Activated CD8-positive, alpha-beta memory T cell treated with anti-CD3 and anti-CD28 coated beads for 36 hours (primary cell): ENCODE results near the gene DRG1. TPM values are rescaled to one million over a fixed set of nuclear protein-coding genes. Genes with fewer than 3 reads are reported as not detected.
"Not testable (repeated sequence)": the region's sequence is repeated elsewhere in the genome, so short reads cannot be mapped to it uniquely, and the experiment has no call there.

Experiments used
- CTCF ChIA-PET: fragments of 350-600 bp; sonication (Branson Sonifier 250); formaldehyde crosslinking; loops from one replicate; lab custom pipeline; 2021; ENCODE audit warnings: antibody characterized with exemption; lab: Charles Lee
- POLR2A ChIA-PET: fragments of 350-600 bp; sonication (Branson Sonifier 250); formaldehyde crosslinking; loops from one replicate; lab custom pipeline; 2021; ENCODE audit warnings: antibody characterized with exemption; lab: Charles Lee
- total RNA-seq, 2 experiments: library from RNA; stranded (reverse); gene quantifications; one replicate each; pipeline ENCODE4 v1.2.3, GENCODE V29; 2021

DRG1 gene
- total RNA-seq, result 100 to 1,000 TPM; 109 to 123 TPM

DNA sequence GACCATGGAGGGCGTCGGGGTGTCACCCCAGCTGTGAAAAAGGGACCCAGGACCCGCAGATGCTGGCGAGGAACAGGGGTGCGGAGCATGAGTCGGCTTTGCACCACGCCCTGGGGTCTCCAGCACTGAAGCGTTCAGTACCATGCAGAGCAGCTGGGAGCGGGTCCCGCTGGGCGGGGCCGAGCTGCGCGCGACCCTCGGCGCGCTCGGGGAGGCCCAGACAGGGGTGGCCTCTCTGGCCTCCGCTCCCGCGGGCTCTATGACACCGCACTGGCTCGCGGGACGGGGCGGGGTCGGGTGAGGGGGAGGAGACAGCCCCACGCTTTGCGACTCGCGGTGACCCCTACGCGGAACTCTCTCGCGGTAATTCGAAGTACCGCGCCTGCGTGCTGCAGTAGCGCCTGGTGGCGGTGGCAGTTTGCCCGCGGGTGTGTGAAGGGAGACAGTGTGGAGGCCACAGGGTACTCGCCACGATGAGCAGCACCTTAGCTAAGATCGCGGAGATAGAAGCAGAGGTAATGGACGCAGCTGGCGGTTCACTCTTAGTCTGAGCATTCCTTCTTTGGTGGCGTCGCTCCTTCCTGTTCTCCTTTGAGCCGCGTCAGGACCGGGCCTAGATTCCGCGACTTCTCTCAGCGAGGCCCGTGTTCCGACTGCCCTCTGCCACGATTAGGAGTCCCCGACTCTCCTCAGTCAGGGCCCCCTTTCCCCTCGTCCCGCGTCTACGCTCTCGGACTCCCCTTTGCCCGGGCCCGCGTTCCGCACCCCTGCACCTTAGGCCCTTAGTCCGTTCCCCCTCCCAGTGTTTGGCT, at the start of gene DRG1:
Gene DRG1 (plus strand): TSS at position 394 of the 812 bp plus-strand sequence. CDS start 80 bp downstream, at position 474.
- ChIA-PET CTCF (interaction anchor here (1.0 kb wide), 1 partner anchor 53 kb away, joined by 3 read pairs; no protein-coding TSS in a partner anchor), POLR2A (interaction anchor here (0.5 to 1.1 kb wide), 3 partner anchors 44 to 104 kb away, joined by 4 to 11 read pairs (median 7); partner anchors contain the start of gene PATZ1)

GRCh38 chr22:31349960-31350359, 49.4 kb upstream of the DRG1 start:
- ChIA-PET CTCF (interaction anchor here (0.5 kb wide), 1 partner anchor 61 kb away, joined by 4 read pairs; no protein-coding TSS in a partner anchor), POLR2A (no interaction called here)

DNA sequence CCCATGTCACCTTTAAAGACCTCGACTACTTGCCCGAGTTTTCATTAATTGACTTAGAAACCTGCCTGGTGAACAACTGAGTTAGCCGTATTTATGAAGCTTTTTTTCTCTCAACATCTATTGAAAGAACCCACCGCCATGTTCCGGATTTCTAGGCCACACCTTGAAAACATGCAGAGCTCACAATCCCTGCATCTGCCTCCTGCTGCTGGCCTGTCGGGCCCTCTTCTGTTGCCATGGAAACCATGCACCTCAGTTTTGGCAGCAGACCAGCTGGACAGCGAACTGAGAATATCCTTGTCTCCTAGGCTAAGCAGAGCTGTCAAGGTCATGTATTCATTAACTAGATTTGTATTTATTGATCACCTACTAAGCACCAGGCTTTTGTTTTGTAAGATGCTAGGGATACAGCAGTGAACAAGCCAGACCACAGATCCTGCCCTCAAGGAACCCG, 49.0 kb upstream of the DRG1 start:
- ChIA-PET CTCF (interaction anchor here (0.5 kb wide), 1 partner anchor 61 kb away, joined by 4 read pairs; no protein-coding TSS in a partner anchor), POLR2A (no interaction called here)

DNA sequence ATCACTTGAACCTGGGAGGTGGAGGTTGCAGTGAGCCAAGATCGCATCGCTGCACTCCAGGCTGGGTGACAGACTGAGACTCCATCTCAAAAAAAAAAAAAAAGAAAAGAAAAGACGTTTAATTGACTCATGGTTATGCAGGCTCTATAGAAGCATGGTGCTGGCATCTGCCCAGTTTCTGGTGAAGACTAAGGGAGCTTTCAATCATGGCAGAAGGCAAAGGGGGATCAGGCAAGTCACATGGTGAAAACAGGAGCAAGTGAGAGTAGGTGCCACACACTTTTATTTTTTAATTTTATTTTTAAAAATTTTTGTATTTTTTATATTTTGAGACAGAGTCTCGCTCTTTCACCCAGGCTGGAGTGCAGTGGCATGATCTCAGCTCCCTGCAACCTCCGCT, 44.9 kb upstream of the DRG1 start:
- ChIA-PET POLR2A (interaction anchor here (0.5 to 0.8 kb wide), 2 partner anchors 44 to 333 kb away, joined by 4 to 7 read pairs; partner anchors contain the start of gene DRG1), CTCF (no interaction called here)

GRCh38 chr22:31360029-31360428, 39.4 kb upstream of the DRG1 start:
- ChIA-PET POLR2A (no interaction called here), CTCF (no interaction called here)

- POLR2A ChIA-PET, result no interaction called here
- CTCF ChIA-PET, result no interaction called here
These were observed 37.7 kb upstream of the DRG1 start for GRCh38 chr22:31361743-31362142.

- POLR2A ChIA-PET, result no interaction called here
- CTCF ChIA-PET, result interaction anchor here (0.8 kb wide), 1 partner anchor 52 kb away, joined by 4 read pairs; no protein-coding TSS in a partner anchor
These were observed 35.4 kb upstream of the DRG1 start for GRCh38 chr22:31363885-31364465.

- POLR2A ChIA-PET, result no interaction called here
- CTCF ChIA-PET, result interaction anchor here (0.8 kb wide), 1 partner anchor 10 kb away, joined by 3 read pairs; no protein-coding TSS in a partner anchor
These were observed 32.0 kb upstream of the DRG1 start for GRCh38 chr22:31367426-31367825.

DNA sequence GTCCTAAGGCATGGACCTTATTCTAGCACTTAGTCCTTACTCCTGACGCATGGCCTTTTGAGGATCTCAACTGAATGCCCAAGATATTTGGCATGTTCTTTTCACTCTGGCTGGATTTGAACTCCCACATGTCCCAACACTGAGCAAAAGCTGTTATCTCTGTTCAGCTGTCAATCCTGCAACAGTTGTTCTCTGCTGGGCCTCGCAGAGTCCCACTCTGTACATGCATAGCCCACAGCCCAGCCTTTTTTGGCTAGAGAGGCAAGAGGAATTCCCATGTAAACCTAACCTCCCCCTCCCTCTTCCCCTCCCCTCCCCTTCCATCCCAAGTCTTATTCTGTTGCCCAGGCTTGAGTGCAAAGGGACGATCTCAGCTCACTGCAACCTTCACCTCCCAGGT, 21.8 kb upstream of the DRG1 start:
- POLR2A ChIA-PET, result no interaction called here
- CTCF ChIA-PET, result no interaction called here

DNA sequence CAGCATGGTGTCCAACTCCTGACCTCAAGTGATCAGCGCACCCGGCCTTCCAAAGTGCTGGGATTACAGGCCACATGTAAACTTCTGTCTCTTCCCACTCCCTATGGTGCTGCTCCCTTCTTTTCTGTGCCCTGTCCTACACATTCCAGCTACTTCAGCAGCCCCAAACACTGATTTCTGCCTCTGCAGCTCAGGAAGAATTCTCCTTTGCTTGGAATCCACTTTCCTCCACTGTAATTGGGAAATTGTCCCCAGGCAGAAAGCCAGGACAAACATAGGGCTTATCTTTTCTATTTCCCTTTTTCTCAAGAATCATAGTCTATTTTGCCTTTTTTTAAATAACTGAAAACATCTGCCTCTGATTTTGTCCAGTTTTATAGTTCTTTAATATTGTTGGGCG, 21.3 kb upstream of the DRG1 start:
- ChIA-PET CTCF (no interaction called here), POLR2A (interaction anchor here (0.7 kb wide), 1 partner anchor 23 kb away, joined by 4 read pairs; no protein-coding TSS in a partner anchor)

DNA sequence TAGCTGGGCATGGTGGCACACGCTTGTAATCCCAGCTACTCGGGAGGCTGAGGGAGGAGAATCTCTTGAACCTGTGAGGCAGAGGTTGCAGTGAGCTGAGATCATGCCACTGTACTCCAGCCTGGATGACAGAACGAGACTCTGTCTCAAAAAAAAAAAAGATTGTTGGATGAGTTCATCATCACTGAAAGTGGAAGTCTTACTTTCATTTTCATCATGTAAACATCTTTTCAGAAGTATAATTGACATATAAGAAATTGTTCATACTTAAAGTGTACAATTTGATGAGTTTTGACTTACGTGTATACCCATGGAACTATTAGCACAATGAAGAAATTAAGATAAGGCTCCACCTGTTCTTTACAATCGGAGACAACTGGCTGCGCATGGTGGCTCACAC, 20.8 kb upstream of the DRG1 start:
- CTCF ChIA-PET, result not testable (repeated sequence)
- POLR2A ChIA-PET, result interaction anchor here (0.7 kb wide), 1 partner anchor 22 kb away, joined by 4 read pairs; no protein-coding TSS in a partner anchor

DNA sequence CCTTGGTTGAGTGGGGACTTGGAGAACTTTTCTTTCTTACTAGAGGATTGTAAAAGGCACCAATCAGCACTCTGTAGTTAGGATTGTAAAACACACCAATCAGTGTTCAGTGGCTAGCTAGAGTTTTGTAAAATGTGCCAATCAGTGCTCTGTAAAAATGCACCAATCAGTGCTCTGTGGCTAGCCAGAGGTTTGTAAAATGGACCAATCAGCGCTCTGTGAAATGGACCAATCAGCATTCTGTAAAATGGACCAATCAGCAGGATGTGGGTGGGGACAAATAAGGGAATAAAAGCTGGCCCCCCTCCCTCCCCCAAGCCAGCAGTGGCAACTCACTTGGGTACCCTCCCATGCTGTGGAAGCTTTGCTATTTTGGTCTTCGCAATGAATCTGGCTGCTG, 5.5 kb upstream of the DRG1 start:
- POLR2A ChIA-PET, result no interaction called here
- CTCF ChIA-PET, result no interaction called here

- POLR2A ChIA-PET, result no interaction called here
- CTCF ChIA-PET, result no interaction called here
These were observed 5.1 kb upstream of the DRG1 start for GRCh38 chr22:31394326-31394725.

DNA sequence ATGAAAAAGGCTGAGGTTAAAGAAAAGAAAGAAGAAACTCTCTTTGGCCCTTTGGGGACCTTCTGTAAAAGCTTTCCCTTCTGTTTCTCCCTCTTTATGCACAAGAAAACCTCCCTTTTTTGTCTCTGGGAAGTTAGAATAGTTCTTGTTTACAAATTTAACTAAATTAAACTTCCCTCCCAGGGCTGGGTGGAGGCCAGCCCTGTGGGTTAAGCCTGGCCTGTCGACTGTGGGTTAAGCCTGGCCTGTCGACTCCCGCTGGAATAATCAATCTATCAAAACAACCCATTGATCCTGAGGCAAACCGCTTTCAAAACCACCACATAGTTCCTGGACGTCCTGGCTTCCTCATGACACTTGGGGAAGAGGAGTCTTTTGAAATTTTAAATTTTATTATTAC, 1.2 kb upstream of the DRG1 start:
- POLR2A ChIA-PET, result interaction anchor here (1.1 kb wide), 1 partner anchor 43 kb away, joined by 7 read pairs; no protein-coding TSS in a partner anchor
- CTCF ChIA-PET, result no interaction called here

- ChIA-PET POLR2A (interaction anchor here (0.6 to 0.7 kb wide), 2 partner anchors 173 to 198 kb away, joined by 3 read pairs; no protein-coding TSS in a partner anchor), CTCF (no interaction called here)
These were observed 606 bp downstream of the DRG1 start for GRCh38 chr22:31400023-31400397.

DNA sequence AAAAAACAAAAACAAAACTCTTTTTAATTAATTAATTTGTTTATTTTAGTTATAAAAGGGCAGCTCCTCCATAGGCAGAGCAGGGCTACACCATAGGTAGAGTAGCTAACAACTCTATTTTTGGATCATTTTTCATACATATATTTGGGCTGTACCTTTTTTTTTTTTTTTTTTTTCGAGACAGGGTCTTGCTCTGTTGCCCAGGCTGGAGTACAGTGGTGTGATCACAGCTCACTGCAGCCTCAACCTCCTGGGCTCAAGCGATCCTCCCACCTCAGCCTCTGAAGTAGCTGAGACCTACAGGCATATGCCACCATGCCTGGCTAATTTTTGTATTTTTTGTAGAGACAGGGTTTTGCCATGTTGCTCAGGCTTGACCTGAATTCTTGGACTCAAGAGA, 2.9 kb downstream of the DRG1 start:
- POLR2A ChIA-PET, result interaction anchor here (0.6 kb wide), 1 partner anchor 24 kb away, joined by 4 read pairs; no protein-coding TSS in a partner anchor
- CTCF ChIA-PET, result not testable (repeated sequence)

GRCh38 chr22:31425331-31426050, 26.1 kb downstream of the DRG1 start:
- CTCF ChIA-PET, result no interaction called here

DNA sequence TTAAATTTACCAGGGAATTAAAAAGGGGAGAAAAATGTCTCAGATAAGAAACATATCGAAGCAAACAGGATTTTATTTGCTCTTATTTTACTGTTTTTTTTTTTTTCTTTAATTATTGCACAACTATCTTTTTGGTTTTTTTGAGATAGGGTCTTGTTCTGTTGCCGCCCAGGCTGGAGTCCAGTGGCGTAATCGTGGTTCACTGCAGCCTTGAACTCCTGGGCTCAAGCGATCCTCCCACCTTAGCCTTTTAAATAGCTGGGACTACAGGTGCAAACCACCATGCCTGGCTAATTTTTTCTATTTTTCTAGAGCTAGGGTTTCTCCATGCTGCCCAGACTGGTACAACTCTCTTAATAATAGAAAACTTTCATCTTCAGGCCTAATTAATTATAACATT, 32.5 kb downstream of the DRG1 start:
- POLR2A ChIA-PET, result interaction anchor here (0.7 kb wide), 1 partner anchor 10 kb away, joined by 4 read pairs; no protein-coding TSS in a partner anchor
- CTCF ChIA-PET, result no interaction called here

More at GRCh38 chr22:31425331-31426050, 26.1 kb downstream of the DRG1 start:
- POLR2A ChIA-PET, result interaction anchor here (0.6 kb wide), 1 partner anchor 23 kb away, joined by 4 read pairs; no protein-coding TSS in a partner anchor

DNA sequence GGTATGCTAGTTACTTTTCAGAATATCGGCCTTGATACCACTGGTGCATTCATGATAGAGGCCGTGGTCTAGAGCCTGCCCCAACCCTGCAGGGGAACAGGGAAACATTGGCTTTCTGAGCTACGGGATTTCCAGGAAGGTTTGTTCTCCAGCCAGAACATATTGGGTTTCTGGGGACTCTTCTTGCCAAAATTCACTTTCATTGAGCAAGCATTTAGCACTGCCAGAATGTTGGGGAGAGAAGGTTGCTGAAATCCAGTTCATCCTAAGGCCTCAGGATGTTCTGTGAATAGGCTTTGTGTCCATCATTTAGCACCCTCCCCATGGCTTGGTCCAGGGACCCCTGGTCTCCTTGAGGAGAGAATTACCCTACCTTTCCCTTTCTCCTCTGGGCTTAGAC, 36.7 kb downstream of the DRG1 start:
- ChIA-PET POLR2A (interaction anchor here (0.5 kb wide), 1 partner anchor 326 kb away, joined by 4 read pairs; no protein-coding TSS in a partner anchor), CTCF (interaction anchor here (1.9 kb wide), 1 partner anchor 15 kb away, joined by 4 read pairs; no protein-coding TSS in a partner anchor)
